ENCODE data around the gene ERVK3-1.

DNA sequence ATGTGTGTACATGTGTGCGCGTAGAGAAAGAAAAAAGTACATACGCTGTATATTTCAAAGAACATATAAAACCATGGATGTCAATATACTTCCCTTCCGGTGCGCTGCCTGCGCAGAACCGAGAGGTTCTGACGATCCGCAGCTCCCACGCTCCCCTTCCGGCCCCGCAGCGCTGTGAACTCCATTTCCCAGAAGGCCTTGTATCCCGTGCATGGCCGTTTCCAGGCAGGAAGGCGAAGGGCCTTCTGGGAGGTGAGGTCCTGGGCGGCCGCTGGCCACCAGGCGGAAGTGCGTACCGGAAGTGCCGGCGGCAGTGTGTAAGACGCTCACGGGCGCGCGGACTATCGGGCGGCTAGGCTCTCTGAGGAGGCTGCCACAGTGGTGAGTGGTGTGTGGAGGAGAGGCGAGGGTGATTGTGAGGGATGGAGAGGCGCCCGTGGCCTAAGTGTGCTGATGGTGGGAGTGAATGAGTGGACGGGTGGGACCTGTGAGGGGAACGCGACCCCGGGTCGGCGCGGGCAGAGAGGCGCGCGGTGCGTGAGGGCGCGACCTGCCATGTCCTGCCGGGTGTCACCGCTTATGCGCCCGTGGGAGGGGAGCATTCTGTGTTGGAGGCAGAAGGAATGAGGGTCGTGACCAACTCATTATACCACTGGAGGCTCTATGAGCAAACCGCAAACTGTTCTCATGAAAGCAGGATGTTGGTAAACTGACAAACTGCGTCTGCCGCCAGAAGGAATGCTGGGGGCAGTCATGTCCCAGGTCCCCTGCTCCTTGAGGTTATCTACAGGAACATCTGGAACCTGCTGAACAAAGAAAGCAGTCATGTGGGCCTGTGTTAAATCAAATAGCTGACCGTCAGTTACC is at the start of gene ERVK3-1:
- TF ChIP-seq POLR2A (IDR thresholded peaks at IDR 0.05; ENCODE audit: low read length), result peak; percentile 96
- TF ChIP-seq GATA1 (IDR thresholded peaks at IDR 0.05; ENCODE audit: low read depth, low read length), result no peak
